HG03095 (cell line): ENCODE results near the gene VSTM2A.

ENCODE experiments used
- ATAC-seq: cut with Tn5 transposase; IDR thresholded peaks from one replicate; pipeline ENCODE4 v1.9.1; 2021; ENCODE audit warnings: moderate library complexity; ENCODE audit not compliant: unreplicated experiment

VSTM2A gene

GRCh38 chr7:54615537-54615936, 73.4 kb downstream of the VSTM2A start:
- no peak for ATAC-seq
